MM.1S (cell line): ENCODE data around the gene ARL6IP5.

Experiments used
- CTCF ChIP-seq: fragments of 300-600 bp; sonication (generic); IDR thresholded peaks from 2 replicates; pipeline ENCODE4 v1.5.1; 2016; ENCODE audit warnings: antibody characterized with exemption, low read length, mixed read lengths
- EZH2 ChIP-seq: fragments of 300-600 bp; sonication (generic); optimal IDR thresholded peaks from 2 replicates; pipeline ENCODE3; 2017; ENCODE audit warnings: low read depth, mild to moderate bottlenecking, antibody characterized with exemption, low read length, mixed read lengths
- EZH2phosphoT487 ChIP-seq: fragments of 300-600 bp; sonication (generic); IDR thresholded peaks from 2 replicates; pipeline ENCODE4 v1.6.1; 2018; ENCODE audit warnings: antibody characterized with exemption, low read length

GRCh38 chr3:69085833-69086722 is 1.3 kb downstream of the ARL6IP5 start:
- TF ChIP-seq CTCF: no peak
- no peak for TF ChIP-seq EZH2
- TF ChIP-seq EZH2phosphoT487: no peak
